Mesodermal cell (in vitro differentiated cells): ENCODE measurements around the gene SFXN5.

Experiments
- H3K27ac ChIP-seq: 2 replicates; pipeline ENCODE4 v1.7.0; 2013; ENCODE audit warnings: mild to moderate bottlenecking, low read depth, low read length, moderate library complexity; ENCODE audit not compliant: severe bottlenecking
- H3K36me3 ChIP-seq: 2 replicates; pipeline ENCODE4 v1.7.1; 2013; ENCODE audit warnings: mild to moderate bottlenecking, low read length, moderate library complexity; ENCODE audit not compliant: control insufficient read depth, insufficient read depth
- H3K4me1 ChIP-seq: one replicate; pipeline ENCODE4 v1.7.1; 2013; ENCODE audit warnings: mild to moderate bottlenecking, low read length; ENCODE audit not compliant: insufficient read depth, control insufficient read depth, poor library complexity, severe bottlenecking
- H3K4me3 ChIP-seq: 2 replicates; pipeline ENCODE4 v1.7.0; 2013; ENCODE audit warnings: low read length, control low read depth, mild to moderate bottlenecking; ENCODE audit not compliant: insufficient read depth, poor library complexity, severe bottlenecking; ENCODE audit errors: extremely low read depth
- H3K9me3 ChIP-seq: 2 replicates; pipeline ENCODE4 v1.7.1; 2013; ENCODE audit warnings: mild to moderate bottlenecking, low read length, moderate library complexity; ENCODE audit not compliant: control insufficient read depth
- WGBS, 2 experiments: methylation state at CpG; one replicate each; pipeline ENCODE4 v1.1.5; 2013; ENCODE audit warnings: missing lambda C conversion rate in 2 of 2; ENCODE audit not compliant: insufficient coverage in 2 of 2; 5-methylcytosine and 5-hydroxymethylcytosine counted together

Gene SFXN5

GRCh38 chr2:73084971-73085370 lies 13.5 kb upstream of the SFXN5 start:
- 92 to 100% methylated on average over 2 of the region's 3 CpGs for WGBS, 2 experiments

GRCh38 chr2:73083886-73084800 lies 12.6 kb upstream of the SFXN5 start:
- H3K27ac ChIP-seq: no peak overlapping the region
- H3K9me3 ChIP-seq: no peaks in the 10 kb centered on the region
- no peak overlapping the region for H3K4me3 ChIP-seq
- H3K36me3 ChIP-seq: peaks cover 60% of the 10 kb centered on the region
- 90 to 96% methylated on average over 3 to 6 of the region's 7 CpGs for WGBS, 2 experiments
- peaks cover 13% of the 10 kb centered on the region for H3K4me1 ChIP-seq

More at GRCh38 chr2:73084971-73085370, 13.5 kb upstream of the SFXN5 start:
- peaks cover 52% of the 10 kb centered on the region for H3K36me3 ChIP-seq
- H3K27ac ChIP-seq: no peak overlapping the region
- H3K4me3 ChIP-seq: no peak overlapping the region
- no peaks in the 10 kb centered on the region for H3K9me3 ChIP-seq
- peaks cover 21% of the 10 kb centered on the region for H3K4me1 ChIP-seq

GRCh38 chr2:73082523-73083410 lies 11.3 kb upstream of the SFXN5 start:
- 91 to 93% methylated on average over 12 to 13 of the region's 13 CpGs for WGBS, 2 experiments
- H3K27ac ChIP-seq: no peak overlapping the region
- no peak overlapping the region for H3K4me3 ChIP-seq
- H3K36me3 ChIP-seq: peaks cover 57% of the 10 kb centered on the region
- no peaks in the 10 kb centered on the region for H3K4me1 ChIP-seq
- H3K9me3 ChIP-seq: no peaks in the 10 kb centered on the region

GRCh38 chr2:73081181-73081671 lies 9.7 kb upstream of the SFXN5 start:
- no peaks in the 10 kb centered on the region for H3K4me1 ChIP-seq
- 55 to 65% methylated on average over 12 to 16 of the region's 16 CpGs for WGBS, 2 experiments
- peaks cover 56% of the 10 kb centered on the region for H3K36me3 ChIP-seq
- no peaks in the 10 kb centered on the region for H3K9me3 ChIP-seq
- H3K27ac ChIP-seq: no peak overlapping the region
- no peak overlapping the region for H3K4me3 ChIP-seq

GRCh38 chr2:73080321-73081131 lies 9.0 kb upstream of the SFXN5 start:
- 86 to 89% methylated on average over 17 to 24 of the region's 31 CpGs for WGBS, 2 experiments
- Histone ChIP-seq H3K36me3 (peaks cover 59% of the 10 kb centered on the region), H3K27ac (no peak overlapping the region), H3K4me1 (no peaks in the 10 kb centered on the region), H3K4me3 (no peak overlapping the region), H3K9me3 (no peaks in the 10 kb centered on the region)

- Histone ChIP-seq H3K9me3 (no peaks in the 10 kb centered on the region), H3K4me1 (no peaks in the 10 kb centered on the region), H3K4me3 (no peak overlapping the region), H3K27ac (no peak overlapping the region), H3K36me3 (peaks cover 54% of the 10 kb centered on the region)
- WGBS, 2 experiments: 86 to 91% methylated on average over 6 to 7 of the region's 9 CpGs
These were observed 8.1 kb upstream of the SFXN5 start for GRCh38 chr2:73079636-73080035.

- Histone ChIP-seq H3K27ac (no peak overlapping the region), H3K36me3 (peaks cover 47% of the 10 kb centered on the region), H3K9me3 (no peaks in the 10 kb centered on the region), H3K4me1 (no peaks in the 10 kb centered on the region), H3K4me3 (no peak overlapping the region)
- WGBS, 2 experiments: 84 to 94% methylated on average over 7 to 8 of the region's 13 CpGs
These were observed 7.2 kb upstream of the SFXN5 start for GRCh38 chr2:73078457-73079411.

- H3K4me3 ChIP-seq: no peak overlapping the region
- H3K9me3 ChIP-seq: no peaks in the 10 kb centered on the region
- no peaks in the 10 kb centered on the region for H3K4me1 ChIP-seq
- H3K27ac ChIP-seq: no peak overlapping the region
- peaks cover 53% of the 10 kb centered on the region for H3K36me3 ChIP-seq
- WGBS, 2 experiments: 88 to 89% methylated on average over 1 of the region's 1 CpG
These were observed 5.9 kb upstream of the SFXN5 start for GRCh38 chr2:73077424-73077795.

GRCh38 chr2:73076701-73077423 lies 5.3 kb upstream of the SFXN5 start:
- H3K36me3 ChIP-seq: peaks cover 48% of the 10 kb centered on the region
- no peak overlapping the region for H3K27ac ChIP-seq
- peaks cover 3% of the 10 kb centered on the region for H3K4me1 ChIP-seq
- WGBS, 2 experiments: 94 to 95% methylated on average over 7 to 8 of the region's 8 CpGs
- no peaks in the 10 kb centered on the region for H3K9me3 ChIP-seq
- no peak overlapping the region for H3K4me3 ChIP-seq
